Lung (tissue), 12 donors: ENCODE data around the gene SLC26A9. TPM values are rescaled to one million over a fixed set of nuclear protein-coding genes. Genes with fewer than 3 reads are reported as not detected.

Source experiments
- ATAC-seq: fragments of 200-7000 bp; cut with Tn5 transposase; one replicate; pipeline ENCODE4 v1.9.1; 2020; ENCODE audit warnings: moderate number of reproducible peaks; ENCODE audit not compliant: insufficient read depth, low FRiP score
- DNase-seq, 3 donors: peaks; one replicate each; pipeline ENCODE4 v3.0.0-alpha.2; 2013 to 2017
- H3K27ac ChIP-seq, 2 donors: one replicate each; pipeline ENCODE4 v1.5.1; 2013; ENCODE audit warnings: mild to moderate bottlenecking in 2 of 2, moderate library complexity in 2 of 2, control low read depth in 1 of 2, inconsistent platforms in 1 of 2, low read depth in 1 of 2, low read length in 1 of 2
- H3K27me3 ChIP-seq, 3 donors: one replicate each; pipeline ENCODE4 v1.5.1; 2013; ENCODE audit warnings: low read length in 2 of 3; ENCODE audit not compliant: control insufficient read depth in 3 of 3, insufficient read depth in 3 of 3
- H3K36me3 ChIP-seq, 4 donors: one replicate each; pipeline ENCODE4 v1.5.1; 2013; ENCODE audit warnings: low read length in 4 of 4, mild to moderate bottlenecking in 1 of 4, moderate library complexity in 1 of 4; ENCODE audit not compliant: control insufficient read depth in 4 of 4, insufficient read depth in 4 of 4
- H3K4me1 ChIP-seq, 5 donors: one replicate each; pipeline ENCODE4 v1.5.1; 2013; ENCODE audit warnings: low read length in 5 of 5, mild to moderate bottlenecking in 2 of 5, moderate library complexity in 1 of 5; ENCODE audit not compliant: control insufficient read depth in 5 of 5, insufficient read depth in 5 of 5
- H3K4me3 ChIP-seq: one replicate; pipeline ENCODE4 v1.5.1; 2013; ENCODE audit warnings: mild to moderate bottlenecking, control low read depth, moderate library complexity
- H3K9ac ChIP-seq, 2 donors: one replicate each; pipeline ENCODE4 v1.5.1; 2013; ENCODE audit warnings: low read length in 2 of 2, control low read depth in 1 of 2; ENCODE audit not compliant: insufficient read depth in 1 of 2
- H3K9me3 ChIP-seq, 4 donors: one replicate each; pipeline ENCODE4 v1.5.1; 2013; ENCODE audit warnings: low read length in 3 of 4, mild to moderate bottlenecking in 1 of 4, moderate library complexity in 1 of 4; ENCODE audit not compliant: control insufficient read depth in 4 of 4, insufficient read depth in 3 of 4
- WGBS, 2 donors: extraction: QIAGEN DNeasy Blood & Tissue Kit; methylation state at CpG; one replicate each; pipeline ENCODE4 v1.1.7; 2013; 5-methylcytosine and 5-hydroxymethylcytosine counted together
- polyA plus RNA-seq, 2 donors: library from polyadenylated mRNA; stranded (reverse); fragments of 200-250 nt; gene quantifications; one replicate each; pipeline ENCODE4 v1.2.1, GENCODE V29; 2013
- total RNA-seq, 2 donors: library from RNA; depleted of rRNA in 1 of 2; stranded (reverse); fragments of >200 nt in 1 of 2; gene quantifications; one replicate each; pipeline ENCODE4 v1.2.1, GENCODE V29; 2014 to 2021
- TF ChIP-seq, protein P1 (sequence below): IDR thresholded peaks from 2 replicates; pipeline ENCODE4 v1.5.1; 2012; ENCODE audit warnings: mild to moderate bottlenecking; ENCODE audit errors: control extremely low read depth, extremely low read depth
- donor health status: control.
- donor health status: control.
- donor health status: Bipolar disorder and iron deficiency.
- donor health status: healthy.
- donor health status: DM: yes; HTN: yes; CAD: no.

Gene SLC26A9
- total and polyA plus RNA-seq, 4 donors: 0.14 to 30.3 (median 15.8) TPM

DNA sequence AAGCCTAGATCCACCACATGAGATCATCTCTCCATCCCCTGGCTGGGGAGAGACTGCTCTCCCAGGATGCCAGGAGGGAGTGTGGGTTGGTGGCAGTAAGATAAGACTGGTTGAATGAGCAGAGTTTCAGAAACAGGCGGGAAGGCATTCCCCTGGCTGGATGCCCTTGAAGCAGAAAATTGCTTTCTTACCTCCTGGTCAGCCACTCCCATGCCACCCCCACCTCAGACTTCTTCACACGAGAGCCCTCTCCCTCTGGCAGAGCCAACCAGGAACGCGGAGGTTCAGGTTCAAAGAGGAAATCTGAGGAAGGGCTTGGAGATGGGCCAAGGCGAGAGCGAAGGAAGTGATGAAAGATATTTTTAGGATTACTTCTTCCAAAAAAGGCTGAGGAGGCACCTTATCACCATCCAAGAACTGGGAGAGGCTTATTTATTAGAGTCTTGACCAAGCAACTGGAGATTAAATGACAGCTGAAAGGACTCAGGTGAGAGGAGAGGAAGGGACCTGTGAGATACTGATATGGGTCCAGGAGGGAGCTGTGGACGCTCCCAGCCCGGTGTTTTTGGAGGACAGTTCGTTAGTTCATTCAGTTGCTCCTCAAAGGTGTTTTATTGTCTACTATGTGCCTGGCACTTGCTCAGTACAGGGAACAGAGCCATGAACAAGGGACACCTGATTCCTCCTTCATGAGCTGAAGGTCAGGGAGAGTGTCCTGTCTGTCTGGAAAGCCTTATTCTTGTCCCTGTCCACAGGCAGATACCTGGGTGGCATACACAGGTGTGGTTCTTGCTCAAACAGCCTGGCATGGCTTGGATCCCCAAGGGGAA is 18.9 kb upstream of the SLC26A9 start:
- Histone ChIP-seq H3K27ac (peak overlapping the region in 1 of 2 donors; percentile 34), H3K27me3 (no peaks in the 10 kb centered on the region), H3K36me3 (no peaks in the 10 kb centered on the region), H3K9me3 (no peaks in the 10 kb centered on the region), H3K4me3 (no peak overlapping the region), H3K4me1 (peaks cover 0 to 19% (median 16%) of the 10 kb centered on the region in 5 donors), H3K9ac (no peak overlapping the region)
- TF ChIP-seq, protein P1, sequence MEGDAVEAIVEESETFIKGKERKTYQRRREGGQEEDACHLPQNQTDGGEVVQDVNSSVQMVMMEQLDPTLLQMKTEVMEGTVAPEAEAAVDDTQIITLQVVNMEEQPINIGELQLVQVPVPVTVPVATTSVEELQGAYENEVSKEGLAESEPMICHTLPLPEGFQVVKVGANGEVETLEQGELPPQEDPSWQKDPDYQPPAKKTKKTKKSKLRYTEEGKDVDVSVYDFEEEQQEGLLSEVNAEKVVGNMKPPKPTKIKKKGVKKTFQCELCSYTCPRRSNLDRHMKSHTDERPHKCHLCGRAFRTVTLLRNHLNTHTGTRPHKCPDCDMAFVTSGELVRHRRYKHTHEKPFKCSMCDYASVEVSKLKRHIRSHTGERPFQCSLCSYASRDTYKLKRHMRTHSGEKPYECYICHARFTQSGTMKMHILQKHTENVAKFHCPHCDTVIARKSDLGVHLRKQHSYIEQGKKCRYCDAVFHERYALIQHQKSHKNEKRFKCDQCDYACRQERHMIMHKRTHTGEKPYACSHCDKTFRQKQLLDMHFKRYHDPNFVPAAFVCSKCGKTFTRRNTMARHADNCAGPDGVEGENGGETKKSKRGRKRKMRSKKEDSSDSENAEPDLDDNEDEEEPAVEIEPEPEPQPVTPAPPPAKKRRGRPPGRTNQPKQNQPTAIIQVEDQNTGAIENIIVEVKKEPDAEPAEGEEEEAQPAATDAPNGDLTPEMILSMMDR: no peak
- ATAC-seq (peak; percentile 53), DNase-seq (peak; percentile 68 to 85 (median 77))
- WGBS, 2 donors: 26 to 28% methylated on average over 9 of the region's 9 CpGs

DNA sequence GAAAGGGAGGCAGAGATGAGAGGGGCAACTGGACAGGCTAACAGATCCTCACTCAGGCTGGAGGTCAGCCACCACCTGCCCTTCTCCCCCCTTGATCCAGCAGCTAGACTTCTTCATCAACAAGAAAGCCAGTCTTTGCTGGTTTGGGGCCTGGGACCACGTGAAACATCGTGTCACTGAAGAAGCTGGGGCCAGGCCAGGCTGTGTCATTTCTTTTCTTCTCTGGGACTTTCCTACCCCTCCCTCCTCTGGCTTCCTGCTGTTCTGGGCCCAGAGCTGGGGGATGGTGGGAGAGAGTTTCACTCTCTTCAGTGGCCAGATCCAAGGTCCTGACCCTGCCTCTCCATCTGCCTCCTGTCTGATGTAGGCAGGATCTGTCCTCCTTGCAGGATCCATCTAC is 18.1 kb upstream of the SLC26A9 start:
- DNase-seq: peak; percentile 35 to 80 (median 54)
- 7 to 8% methylated on average over 2 of the region's 2 CpGs for WGBS, 2 donors
- no peak for ATAC-seq
- H3K4me1 ChIP-seq: peaks cover 0 to 19% (median 16%) of the 10 kb centered on the region in 5 donors
- H3K9me3 ChIP-seq: no peaks in the 10 kb centered on the region
- H3K36me3 ChIP-seq: no peaks in the 10 kb centered on the region
- peak overlapping the region in 1 of 2 donors; percentile 26 for H3K27ac ChIP-seq
- H3K27me3 ChIP-seq: no peaks in the 10 kb centered on the region
- no peak overlapping the region for H3K9ac ChIP-seq
- H3K4me3 ChIP-seq: no peak overlapping the region
- TF ChIP-seq, protein P1: no peak

DNA sequence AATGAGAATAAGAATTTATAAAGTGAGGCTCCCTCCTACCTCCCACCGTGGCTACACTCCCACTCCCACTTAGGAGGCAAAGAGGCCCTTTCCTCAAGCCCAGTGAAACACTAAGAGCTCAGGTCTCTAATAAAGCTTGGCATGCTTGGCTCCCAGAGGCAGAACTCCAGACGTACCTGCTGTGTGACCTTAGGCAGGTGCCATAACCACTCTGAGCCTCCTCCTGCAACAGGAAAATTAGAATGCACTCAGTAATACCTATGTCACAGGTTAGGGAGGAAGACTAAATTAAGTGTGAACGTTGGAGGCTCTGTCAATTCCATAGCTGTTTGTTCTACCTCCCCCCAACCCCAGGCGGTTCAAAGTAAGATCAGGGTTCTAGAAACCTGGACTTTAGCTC is 16.5 kb upstream of the SLC26A9 start:
- no peak for DNase-seq
- H3K36me3 ChIP-seq: no peaks in the 10 kb centered on the region
- no peaks in the 10 kb centered on the region for H3K9me3 ChIP-seq
- 81 to 89% methylated on average over 4 of the region's 4 CpGs for WGBS, 2 donors
- ATAC-seq: no peak
- TF ChIP-seq, protein P1: no peak
- no peak overlapping the region for H3K9ac ChIP-seq
- H3K27me3 ChIP-seq: no peaks in the 10 kb centered on the region
- no peak overlapping the region for H3K27ac ChIP-seq
- peaks cover 0 to 19% (median 16%) of the 10 kb centered on the region in 5 donors for H3K4me1 ChIP-seq
- no peak overlapping the region for H3K4me3 ChIP-seq
